Placental epithelial cell (primary cell): ENCODE measurements around the gene CHMP6. TPM values are rescaled to one million over a fixed set of nuclear protein-coding genes. Genes with fewer than 3 reads are reported as not detected.

Experiments used
- total RNA-seq: library from RNA; depleted of rRNA; stranded (reverse); fragments of >200 nt; gene quantifications from 2 replicates; pipeline ENCODE4 v1.2.3, GENCODE V29; 2012

CHMP6 gene
- 17.6 and 24.7 TPM in 2 replicates for total RNA-seq

GRCh38 chr17:80991645-80992076 lies at the start of gene CHMP6:
CHMP6 (plus strand) TSS chr17:80991841; CDS start chr17:80991919, 78 bp downstream.

GRCh38 chr17:81034779-81035520 lies 43.3 kb downstream of the CHMP6 start, which contains the start of gene BAIAP2:
BAIAP2 (plus strand) TSS chr17:81035151; CDS start chr17:81035255, 104 bp downstream.

Other genes starting within 250 kb of the CHMP6 start
- 165 and 324 TPM in 2 replicates for gene BAIAP2, start 43.3 kb downstream of the CHMP6 start, total RNA-seq
- not detected in 2 replicates for gene PVALEF, start 173.7 kb downstream of the CHMP6 start, total RNA-seq
- under 0.01 and 0.22 TPM in 2 replicates for gene AATK, start 174.4 kb downstream of the CHMP6 start, total RNA-seq
- 7.7 and 8.2 TPM in 2 replicates for gene CEP131, start 231.1 kb downstream of the CHMP6 start, total RNA-seq
- 23.7 and 29.8 TPM in 2 replicates for gene TEPSIN, start 247.2 kb downstream of the CHMP6 start, total RNA-seq
- 14.5 and 20.9 TPM in 2 replicates for gene NDUFAF8, start 247.5 kb downstream of the CHMP6 start, total RNA-seq